ENCODE data around the gene CDNF.

CDNF gene

DNA sequence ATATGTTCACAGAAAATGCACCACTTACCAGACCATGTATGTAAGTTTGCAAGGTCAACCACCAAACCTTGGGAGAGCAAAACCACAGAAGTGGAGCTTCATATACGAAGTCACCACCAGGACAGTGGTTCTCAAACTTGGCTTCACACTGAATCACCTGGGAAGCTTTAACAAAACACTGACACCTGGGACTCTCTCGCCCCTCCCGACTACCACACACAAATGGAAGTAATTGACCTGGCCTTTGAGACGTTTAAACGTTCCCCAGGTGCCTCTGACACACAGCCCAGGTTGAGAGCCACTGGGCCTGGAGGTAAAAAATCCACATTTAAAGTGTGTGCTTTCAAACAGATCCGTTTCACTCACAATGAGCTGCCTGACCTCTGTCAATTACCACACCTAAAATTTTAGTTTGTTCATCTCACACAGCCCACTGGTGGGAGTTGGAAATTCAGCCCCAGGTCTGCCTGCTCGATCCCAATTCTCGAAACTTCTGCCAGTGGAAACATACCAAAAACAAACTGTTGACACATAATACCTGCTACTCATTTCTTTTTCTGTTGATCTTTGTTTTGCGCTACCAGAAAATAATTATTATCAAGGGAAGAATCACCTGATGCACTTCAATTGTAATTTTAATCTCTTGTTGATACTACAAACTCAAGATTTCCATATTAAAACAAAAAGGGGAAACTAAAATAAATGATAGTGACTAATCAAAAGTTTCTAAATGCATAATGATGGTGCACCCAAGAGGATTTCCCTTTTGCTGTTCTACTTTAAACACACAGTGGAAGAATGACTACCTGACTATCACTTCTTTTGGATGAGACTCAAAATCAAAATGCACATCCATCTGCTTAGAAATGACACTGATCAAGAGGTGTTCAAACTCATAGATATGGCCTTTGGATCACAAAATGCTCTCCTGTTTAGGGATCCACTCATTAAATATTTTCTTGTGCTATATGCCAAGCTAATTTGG is 26.6 kb downstream of the CDNF start:
- no peak overlapping the region for H3K4me3 ChIP-seq (ENCODE audit: low read depth, low read length)
- TF ChIP-seq, protein P1, sequence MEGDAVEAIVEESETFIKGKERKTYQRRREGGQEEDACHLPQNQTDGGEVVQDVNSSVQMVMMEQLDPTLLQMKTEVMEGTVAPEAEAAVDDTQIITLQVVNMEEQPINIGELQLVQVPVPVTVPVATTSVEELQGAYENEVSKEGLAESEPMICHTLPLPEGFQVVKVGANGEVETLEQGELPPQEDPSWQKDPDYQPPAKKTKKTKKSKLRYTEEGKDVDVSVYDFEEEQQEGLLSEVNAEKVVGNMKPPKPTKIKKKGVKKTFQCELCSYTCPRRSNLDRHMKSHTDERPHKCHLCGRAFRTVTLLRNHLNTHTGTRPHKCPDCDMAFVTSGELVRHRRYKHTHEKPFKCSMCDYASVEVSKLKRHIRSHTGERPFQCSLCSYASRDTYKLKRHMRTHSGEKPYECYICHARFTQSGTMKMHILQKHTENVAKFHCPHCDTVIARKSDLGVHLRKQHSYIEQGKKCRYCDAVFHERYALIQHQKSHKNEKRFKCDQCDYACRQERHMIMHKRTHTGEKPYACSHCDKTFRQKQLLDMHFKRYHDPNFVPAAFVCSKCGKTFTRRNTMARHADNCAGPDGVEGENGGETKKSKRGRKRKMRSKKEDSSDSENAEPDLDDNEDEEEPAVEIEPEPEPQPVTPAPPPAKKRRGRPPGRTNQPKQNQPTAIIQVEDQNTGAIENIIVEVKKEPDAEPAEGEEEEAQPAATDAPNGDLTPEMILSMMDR (conservative IDR thresholded peaks at IDR 0.05; ENCODE audit: low read depth, low read length): no peak
- no peak for DNase-seq (ENCODE audit: low read depth)

DNA sequence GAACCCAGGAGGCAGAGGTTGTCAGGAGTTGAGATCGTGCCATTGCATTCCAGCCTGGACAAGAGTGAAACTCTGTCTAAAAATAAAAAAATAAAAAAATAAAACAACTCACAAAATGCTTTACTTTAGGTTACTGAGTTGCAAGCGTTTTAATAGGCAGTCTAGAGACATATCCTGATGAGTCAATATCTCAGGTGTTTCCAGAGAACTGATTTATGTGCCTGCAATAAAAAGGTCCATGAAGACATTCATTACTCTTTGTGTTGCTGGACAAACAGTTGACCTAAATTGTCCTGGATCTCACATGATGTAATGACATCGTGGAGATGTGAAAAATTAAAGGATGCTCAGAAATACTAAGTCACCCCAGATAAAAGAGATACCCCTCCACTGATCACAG is 31.5 kb downstream of the CDNF start:
- no peak for DNase-seq (ENCODE audit: low read depth)
- H3K4me3 ChIP-seq (ENCODE audit: low read depth, low read length): no peak overlapping the region
- TF ChIP-seq, protein P1 (conservative IDR thresholded peaks at IDR 0.05; ENCODE audit: low read depth, low read length): no peak

DNA sequence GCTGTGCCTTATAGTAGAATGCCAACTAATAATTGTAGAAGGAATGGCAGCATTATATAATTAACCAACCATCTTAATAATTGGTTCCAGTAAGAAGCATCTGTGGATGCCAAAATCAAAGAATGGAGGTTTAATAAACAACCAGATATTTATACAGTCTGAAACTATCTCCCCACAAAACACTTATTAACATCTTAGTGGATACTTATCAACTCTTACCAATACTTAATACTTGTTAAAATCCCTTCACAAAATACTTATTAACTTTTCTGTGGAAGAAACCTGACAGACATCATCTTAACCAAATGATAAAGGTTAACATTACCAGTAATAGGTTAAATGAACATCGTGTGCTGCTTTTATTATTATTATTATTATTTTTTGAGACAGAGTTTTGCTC is 34.0 kb downstream of the CDNF start:
- no peak overlapping the region for H3K4me3 ChIP-seq (ENCODE audit: low read depth, low read length)
- TF ChIP-seq, protein P1 (conservative IDR thresholded peaks at IDR 0.05; ENCODE audit: low read depth, low read length): no peak
- no peak for DNase-seq (ENCODE audit: low read depth)

DNA sequence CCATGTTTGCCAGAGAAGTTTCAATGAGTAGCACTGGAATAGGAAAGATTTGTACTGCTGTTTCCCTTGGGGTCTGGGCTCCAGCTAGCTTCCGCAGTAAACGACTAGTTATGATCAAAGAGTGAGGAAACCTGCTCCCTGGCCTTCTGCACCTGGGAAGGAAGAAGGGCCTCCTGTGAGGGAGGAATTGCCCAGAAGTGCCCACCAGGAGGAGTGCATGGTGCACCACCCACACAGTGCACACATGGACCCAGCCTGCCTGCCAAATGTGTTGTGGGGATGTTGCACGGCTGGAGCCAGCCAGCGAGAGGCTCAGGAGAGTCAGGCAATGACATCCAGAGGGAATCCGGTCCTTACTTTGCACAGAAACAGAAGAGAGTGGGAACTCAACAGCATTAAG is 36.1 kb downstream of the CDNF start:
- no peak for DNase-seq (ENCODE audit: low read depth)
- TF ChIP-seq, protein P1 (conservative IDR thresholded peaks at IDR 0.05; ENCODE audit: low read depth, low read length): no peak
- H3K4me3 ChIP-seq (ENCODE audit: low read depth, low read length): no peak overlapping the region

DNA sequence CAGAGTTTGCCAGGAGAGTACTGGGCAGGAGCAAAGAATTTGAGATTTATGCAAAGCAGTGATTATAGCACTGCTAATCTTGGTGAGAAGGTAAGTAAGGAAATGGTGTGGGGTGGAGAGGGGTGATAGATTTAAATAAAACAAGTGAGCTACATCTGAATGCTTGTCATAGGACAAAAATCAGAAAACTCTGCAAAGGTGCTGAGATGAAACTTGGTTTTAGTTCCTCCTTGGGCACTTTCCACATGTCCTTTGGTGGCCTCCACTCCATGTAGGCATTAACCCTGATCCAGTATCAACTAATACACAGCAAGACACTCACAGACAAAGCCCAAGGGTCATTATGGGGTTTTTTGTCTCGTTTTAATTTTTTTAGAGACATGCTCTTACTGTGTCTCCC is 37.4 kb downstream of the CDNF start:
- TF ChIP-seq, protein P1 (conservative IDR thresholded peaks at IDR 0.05; ENCODE audit: low read depth, low read length): no peak
- H3K4me3 ChIP-seq (ENCODE audit: low read depth, low read length): no peak overlapping the region

DNA sequence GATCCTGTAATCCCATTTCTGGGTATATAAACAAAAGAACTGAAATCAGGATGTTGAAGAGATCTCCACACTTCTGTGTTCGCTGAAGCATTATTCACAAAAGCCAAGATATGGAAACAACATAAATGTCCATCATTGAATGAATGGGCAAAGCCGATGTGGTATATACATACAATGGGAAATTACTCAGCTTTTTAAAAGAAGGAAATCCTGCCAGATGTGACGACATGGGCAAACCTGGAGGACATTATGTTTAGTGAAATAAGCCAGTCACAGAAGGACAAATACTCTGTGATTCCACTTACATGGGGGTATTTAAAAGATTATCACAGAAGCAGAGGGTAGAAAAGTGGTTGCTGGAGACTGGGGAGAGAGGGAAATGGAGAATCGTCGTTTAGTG is 39.2 kb downstream of the CDNF start:
- H3K4me3 ChIP-seq (ENCODE audit: low read depth, low read length): no peak overlapping the region
- TF ChIP-seq, protein P1 (conservative IDR thresholded peaks at IDR 0.05; ENCODE audit: low read depth, low read length): no peak
- DNase-seq (ENCODE audit: low read depth): no peak

More for the DNA sequence above, 37.4 kb downstream of the CDNF start:
- DNase-seq (ENCODE audit: low read depth): no peak

DNA sequence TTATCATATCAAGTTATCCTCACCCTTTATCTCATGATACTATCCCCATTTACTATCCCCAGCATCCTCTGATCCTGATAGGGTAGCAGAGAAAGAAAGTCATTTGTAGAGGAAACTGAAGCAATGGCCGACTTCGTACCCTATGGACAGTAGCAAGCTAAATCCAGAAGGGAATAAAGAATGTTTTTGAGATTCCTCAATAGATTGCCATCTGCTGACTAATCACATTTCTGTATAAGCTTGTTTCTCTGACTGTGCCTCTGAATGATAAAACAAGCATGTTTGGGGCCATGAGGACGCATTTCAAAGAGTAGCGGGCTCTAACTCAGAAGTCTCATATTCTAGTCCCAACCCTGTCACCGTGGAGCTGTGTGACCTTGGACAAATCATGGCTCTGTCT is 49.9 kb downstream of the CDNF start:
- H3K4me3 ChIP-seq (ENCODE audit: low read depth, low read length): no peak overlapping the region
- no peak for DNase-seq (ENCODE audit: low read depth)
- TF ChIP-seq, protein P1 (conservative IDR thresholded peaks at IDR 0.05; ENCODE audit: low read depth, low read length): no peak
